ENCODE data around the gene PDZD4.

Gene PDZD4

DNA sequence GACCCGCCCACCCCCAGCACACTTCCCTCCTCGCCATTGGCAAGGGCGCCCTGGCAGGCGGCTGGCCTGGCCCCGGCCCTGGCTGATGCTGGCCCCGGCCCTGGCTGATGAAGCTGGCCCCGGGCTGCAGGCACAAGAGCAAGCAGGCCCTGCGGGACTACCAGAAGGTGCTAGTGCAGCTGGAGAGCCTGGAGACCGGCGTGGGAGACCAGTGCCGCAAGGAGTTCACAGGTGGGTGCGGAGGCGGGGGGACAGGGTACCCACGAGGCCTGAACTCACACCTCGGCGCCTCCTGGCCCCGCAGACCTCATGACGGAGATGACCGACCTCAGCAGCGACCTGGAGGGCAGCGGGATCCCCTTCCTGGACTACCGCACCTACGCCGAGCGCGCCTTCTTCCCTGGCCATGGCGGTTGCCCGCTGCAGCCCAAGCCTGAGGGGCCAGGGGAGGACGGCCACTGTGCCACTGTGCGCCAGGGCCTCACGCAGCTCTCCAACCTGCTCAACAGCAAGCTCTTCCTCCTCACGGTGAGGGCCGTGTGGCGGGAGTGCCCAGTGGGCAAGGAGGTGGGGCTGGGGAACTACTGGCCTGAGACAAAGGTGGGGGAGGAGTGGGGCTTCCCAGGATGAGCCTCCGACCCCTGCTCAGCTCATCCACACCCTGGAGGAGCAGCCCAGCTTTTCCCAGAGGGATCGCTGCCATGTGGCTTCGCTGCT, 55.6 kb downstream of the PDZD4 start:
- no peaks in the 10 kb centered on the region for H3K4me1 ChIP-seq (ENCODE audit: control insufficient read depth, insufficient read depth, low read length)
- H3K9ac ChIP-seq (ENCODE audit: low read length) = no peak overlapping the region
- no peak overlapping the region for H3K4me3 ChIP-seq (ENCODE audit: low read length)
- no peaks in the 10 kb centered on the region for H3K9me3 ChIP-seq (ENCODE audit: control insufficient read depth, low read length)
- H3K36me3 ChIP-seq (ENCODE audit: control insufficient read depth, insufficient read depth, low read length) = no peaks in the 10 kb centered on the region
- H3K27me3 ChIP-seq (ENCODE audit: control insufficient read depth, insufficient read depth, low read length) = no peaks in the 10 kb centered on the region

DNA sequence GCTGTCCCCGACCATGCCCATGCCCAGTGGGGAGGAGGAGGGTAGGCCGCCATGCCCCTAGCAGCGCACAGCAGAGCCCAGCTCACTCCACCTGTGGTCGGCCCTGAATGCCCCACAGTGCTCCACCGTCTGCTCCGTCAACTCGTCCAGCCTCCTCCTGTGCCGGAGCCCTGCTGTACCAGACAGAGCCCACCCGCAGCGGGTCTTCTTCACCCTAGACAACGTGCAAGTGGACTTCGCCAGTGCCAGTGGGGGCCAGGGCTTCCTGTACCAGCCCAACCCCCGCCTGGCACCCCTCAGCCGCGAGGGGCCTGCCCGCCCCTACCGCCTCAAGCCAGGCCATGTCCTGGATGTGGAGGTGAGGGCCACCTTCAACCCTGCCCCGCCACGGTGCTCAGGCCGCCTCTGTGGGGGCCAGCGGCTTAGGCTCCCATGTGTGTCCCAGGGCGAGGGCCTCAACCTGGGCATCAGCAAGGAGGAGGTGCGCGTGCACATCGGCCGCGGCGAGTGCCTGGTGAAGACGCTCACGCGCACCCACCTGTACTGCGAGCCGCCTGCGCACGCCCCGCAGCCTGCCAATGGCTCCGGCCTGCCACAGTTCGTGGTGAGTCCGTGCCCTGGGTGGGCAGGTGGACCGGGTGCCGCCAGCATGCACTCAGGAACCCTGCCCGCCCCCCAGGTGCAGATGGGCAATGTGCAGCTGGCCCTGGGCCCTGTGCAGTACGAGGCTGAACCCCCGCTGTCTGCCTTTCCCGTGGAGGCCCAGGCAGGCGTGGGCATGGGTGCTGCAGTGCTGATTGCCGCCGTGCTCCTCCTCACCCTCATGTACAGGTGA, 56.4 kb downstream of the PDZD4 start:
- Histone ChIP-seq H3K9ac (ENCODE audit: low read length) (no peak overlapping the region), H3K27me3 (ENCODE audit: control insufficient read depth, insufficient read depth, low read length) (no peaks in the 10 kb centered on the region), H3K9me3 (ENCODE audit: control insufficient read depth, low read length) (no peaks in the 10 kb centered on the region), H3K4me1 (ENCODE audit: control insufficient read depth, insufficient read depth, low read length) (no peaks in the 10 kb centered on the region), H3K36me3 (ENCODE audit: control insufficient read depth, insufficient read depth, low read length) (no peaks in the 10 kb centered on the region), H3K4me3 (ENCODE audit: low read length) (no peak overlapping the region)

DNA sequence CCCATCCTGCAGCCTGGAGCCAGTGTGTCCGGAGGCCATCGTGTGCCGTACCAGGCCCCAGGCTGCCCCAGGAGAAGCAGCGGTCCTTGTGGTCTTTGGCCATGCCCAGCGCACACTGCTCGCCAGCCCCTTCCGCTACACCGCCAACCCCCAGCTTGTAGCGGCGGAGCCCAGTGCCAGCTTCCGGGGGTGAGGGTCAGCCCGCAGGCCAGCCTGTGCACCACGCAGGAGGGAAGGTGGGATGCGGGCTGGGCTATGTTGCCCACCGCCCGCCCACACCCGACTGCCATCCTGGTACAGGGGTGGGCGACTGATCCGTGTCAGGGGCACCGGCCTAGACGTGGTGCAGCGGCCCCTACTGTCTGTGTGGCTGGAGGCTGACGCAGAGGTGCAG, 57.1 kb downstream of the PDZD4 start:
- H3K9me3 ChIP-seq (ENCODE audit: control insufficient read depth, low read length) = no peaks in the 10 kb centered on the region
- H3K36me3 ChIP-seq (ENCODE audit: control insufficient read depth, insufficient read depth, low read length) = no peaks in the 10 kb centered on the region
- no peak overlapping the region for H3K9ac ChIP-seq (ENCODE audit: low read length)
- H3K27me3 ChIP-seq (ENCODE audit: control insufficient read depth, insufficient read depth, low read length) = no peaks in the 10 kb centered on the region
- H3K4me3 ChIP-seq (ENCODE audit: low read length) = no peak overlapping the region
- no peaks in the 10 kb centered on the region for H3K4me1 ChIP-seq (ENCODE audit: control insufficient read depth, insufficient read depth, low read length)

DNA sequence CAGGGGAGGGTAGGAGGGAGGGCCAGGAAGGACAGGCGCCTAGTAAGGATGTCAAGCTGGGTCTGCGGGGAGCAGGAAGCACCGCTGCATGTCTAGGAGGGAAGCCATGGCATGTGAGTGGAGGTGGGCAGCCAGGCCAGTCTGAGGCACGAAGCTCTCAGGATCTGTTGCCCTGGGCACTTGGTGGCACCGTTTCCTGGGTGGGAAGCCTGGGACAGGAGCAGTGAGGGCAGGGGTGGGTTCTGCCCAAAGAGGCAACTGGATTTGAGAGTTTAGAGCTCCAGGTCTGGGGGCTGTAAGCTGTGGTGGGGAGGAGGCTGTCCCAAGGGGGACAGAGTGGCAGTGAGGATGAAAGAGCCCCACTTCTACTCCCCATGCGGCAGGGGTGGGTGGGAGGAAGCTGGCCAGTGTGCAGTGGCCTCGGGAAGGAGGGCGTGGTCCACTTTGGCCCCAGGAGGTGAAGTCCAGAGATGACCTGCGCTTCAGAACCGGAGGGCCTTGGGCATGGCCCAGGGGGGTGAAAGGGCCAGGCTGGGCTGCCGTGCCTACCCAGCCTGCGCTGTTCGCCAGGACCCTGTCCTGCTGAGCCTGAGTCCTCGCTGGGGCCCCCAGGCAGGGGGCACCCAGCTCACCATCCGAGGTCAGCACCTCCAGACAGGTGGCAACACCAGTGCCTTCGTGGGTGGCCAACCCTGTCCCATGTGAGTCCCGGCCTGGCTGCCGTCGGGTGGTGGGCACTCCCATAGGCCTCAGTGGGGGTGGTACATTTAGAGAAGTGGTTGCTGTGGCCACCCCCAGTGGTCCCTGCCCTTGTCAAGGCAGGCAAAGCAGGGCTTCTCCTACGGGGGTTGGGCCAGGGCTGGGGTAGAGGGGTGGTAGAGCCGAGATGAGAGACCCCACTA, 57.8 kb downstream of the PDZD4 start:
- Histone ChIP-seq H3K9ac (ENCODE audit: low read length) (no peak overlapping the region), H3K27me3 (ENCODE audit: control insufficient read depth, insufficient read depth, low read length) (no peaks in the 10 kb centered on the region), H3K4me3 (ENCODE audit: low read length) (no peak overlapping the region), H3K9me3 (ENCODE audit: control insufficient read depth, low read length) (no peaks in the 10 kb centered on the region), H3K36me3 (ENCODE audit: control insufficient read depth, insufficient read depth, low read length) (no peaks in the 10 kb centered on the region), H3K4me1 (ENCODE audit: control insufficient read depth, insufficient read depth, low read length) (no peaks in the 10 kb centered on the region)

DNA sequence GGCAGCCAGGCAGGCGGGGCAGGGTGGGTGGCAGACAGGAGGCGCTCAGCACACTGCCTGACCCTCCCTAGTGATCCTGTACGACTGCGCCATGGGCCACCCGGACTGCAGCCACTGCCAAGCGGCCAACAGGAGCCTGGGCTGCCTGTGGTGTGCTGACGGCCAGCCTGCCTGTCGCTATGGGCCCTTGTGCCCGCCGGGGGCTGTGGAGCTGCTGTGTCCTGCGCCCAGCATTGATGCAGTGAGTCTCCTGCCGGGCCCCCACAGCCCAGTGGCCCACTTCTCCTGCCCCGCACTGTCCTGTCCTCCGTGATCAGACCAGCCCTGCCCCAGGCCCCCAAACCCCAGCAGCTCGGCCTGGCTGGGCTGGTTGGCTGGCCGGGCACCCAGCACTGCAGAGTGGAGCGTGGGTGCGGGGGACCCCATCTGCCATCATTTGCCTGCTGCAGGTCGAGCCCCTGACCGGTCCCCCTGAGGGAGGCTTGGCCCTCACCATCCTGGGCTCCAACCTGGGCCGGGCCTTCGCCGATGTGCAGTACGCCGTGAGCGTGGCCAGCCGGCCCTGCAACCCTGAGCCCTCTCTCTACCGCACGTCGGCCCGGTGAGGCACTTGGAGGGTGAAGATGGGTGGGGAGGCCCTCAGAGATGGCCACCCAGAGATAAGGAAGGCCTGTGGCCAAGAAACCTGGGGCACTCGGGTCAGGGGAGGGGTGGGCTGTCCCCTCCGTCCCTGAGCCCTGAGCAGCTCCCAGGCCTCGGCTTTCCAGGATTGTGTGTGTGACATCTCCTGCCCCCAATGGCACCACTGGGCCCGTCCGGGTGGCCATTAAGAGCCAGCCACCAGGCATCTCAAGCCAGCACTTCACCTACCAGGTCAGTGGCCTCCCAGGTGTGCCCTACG, 58.7 kb downstream of the PDZD4 start:
- Histone ChIP-seq H3K9ac (ENCODE audit: low read length) (no peak overlapping the region), H3K4me1 (ENCODE audit: control insufficient read depth, insufficient read depth, low read length) (peaks cover 4% of the 10 kb centered on the region), H3K9me3 (ENCODE audit: control insufficient read depth, low read length) (no peaks in the 10 kb centered on the region), H3K27me3 (ENCODE audit: control insufficient read depth, insufficient read depth, low read length) (no peaks in the 10 kb centered on the region), H3K36me3 (ENCODE audit: control insufficient read depth, insufficient read depth, low read length) (no peaks in the 10 kb centered on the region), H3K4me3 (ENCODE audit: low read length) (no peak overlapping the region)

DNA sequence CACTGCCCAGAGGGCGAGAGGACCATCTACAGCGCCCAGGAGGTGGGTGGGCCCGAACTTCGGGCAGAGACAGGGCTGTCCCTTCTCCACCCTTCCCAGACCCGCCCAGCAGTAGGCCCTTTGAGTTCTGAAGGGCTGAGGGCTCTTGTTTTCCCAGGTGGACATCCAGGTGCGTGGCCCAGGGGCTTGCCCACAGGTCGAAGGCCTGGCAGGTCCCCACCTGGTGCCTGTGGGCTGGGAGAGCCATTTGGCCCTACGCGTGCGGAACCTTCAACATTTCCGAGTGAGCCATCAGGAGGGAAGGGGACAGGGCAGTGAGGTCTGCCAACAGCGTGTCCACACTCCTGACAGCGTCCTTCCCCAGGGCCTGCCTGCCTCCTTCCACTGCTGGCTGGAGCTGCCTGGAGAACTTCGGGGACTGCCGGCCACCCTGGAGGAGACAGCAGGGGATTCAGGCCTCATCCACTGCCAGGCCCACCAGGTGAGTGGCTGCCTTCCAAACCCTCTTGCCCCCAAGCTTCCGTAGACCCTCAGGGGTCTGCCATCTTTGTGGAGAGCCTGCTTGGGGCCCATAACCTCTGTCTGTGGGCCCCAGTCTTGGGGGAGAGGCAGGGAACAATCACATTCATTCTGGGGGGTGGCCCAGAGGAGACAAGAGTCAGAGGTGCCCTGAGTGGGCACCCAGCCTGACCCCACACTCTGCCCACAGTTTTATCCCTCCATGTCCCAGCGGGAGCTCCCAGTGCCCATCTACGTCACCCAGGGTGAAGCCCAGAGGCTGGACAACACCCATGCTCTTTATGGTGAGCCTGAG, 59.5 kb downstream of the PDZD4 start:
- no peaks in the 10 kb centered on the region for H3K36me3 ChIP-seq (ENCODE audit: control insufficient read depth, insufficient read depth, low read length)
- H3K9ac ChIP-seq (ENCODE audit: low read length) = no peak overlapping the region
- no peaks in the 10 kb centered on the region for H3K9me3 ChIP-seq (ENCODE audit: control insufficient read depth, low read length)
- peaks cover 10% of the 10 kb centered on the region for H3K4me1 ChIP-seq (ENCODE audit: control insufficient read depth, insufficient read depth, low read length)
- no peak overlapping the region for H3K4me3 ChIP-seq (ENCODE audit: low read length)
- H3K27me3 ChIP-seq (ENCODE audit: control insufficient read depth, insufficient read depth, low read length) = no peaks in the 10 kb centered on the region

DNA sequence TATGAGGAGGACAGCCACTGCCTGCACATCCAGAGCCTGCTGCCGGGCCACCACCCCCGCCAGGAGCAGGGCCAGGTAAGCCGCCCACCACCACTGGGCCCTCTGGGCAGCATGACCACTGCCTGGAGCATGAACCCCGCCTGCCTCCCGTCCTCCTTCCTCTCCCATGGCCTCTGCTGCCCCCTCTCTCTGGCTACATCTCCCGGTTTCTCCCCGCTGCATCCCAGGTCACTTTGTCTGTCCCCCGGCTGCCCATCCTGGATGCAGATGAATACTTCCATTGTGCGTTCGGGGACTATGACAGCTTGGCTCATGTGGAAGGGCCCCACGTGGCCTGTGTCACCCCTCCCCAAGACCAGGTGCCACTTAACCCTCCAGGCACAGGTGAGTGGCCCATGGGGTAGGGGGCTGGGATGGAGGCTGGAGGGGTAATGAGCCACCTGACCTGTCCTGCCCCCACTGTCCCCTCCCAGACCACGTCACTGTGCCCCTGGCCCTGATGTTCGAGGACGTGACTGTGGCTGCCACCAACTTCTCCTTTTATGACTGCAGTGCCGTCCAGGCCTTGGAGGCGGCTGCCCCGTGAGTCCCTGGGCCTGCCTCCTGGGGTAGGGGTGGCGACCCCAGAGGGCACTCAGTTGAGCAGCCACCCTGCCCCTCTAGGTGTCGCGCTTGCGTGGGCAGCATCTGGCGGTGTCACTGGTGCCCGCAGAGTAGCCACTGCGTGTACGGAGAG, 60.3 kb downstream of the PDZD4 start:
- no peak overlapping the region for H3K9ac ChIP-seq (ENCODE audit: low read length)
- no peaks in the 10 kb centered on the region for H3K27me3 ChIP-seq (ENCODE audit: control insufficient read depth, insufficient read depth, low read length)
- no peak overlapping the region for H3K4me3 ChIP-seq (ENCODE audit: low read length)
- H3K9me3 ChIP-seq (ENCODE audit: control insufficient read depth, low read length) = no peaks in the 10 kb centered on the region
- peaks cover 10% of the 10 kb centered on the region for H3K4me1 ChIP-seq (ENCODE audit: control insufficient read depth, insufficient read depth, low read length)
- H3K36me3 ChIP-seq (ENCODE audit: control insufficient read depth, insufficient read depth, low read length) = no peaks in the 10 kb centered on the region

DNA sequence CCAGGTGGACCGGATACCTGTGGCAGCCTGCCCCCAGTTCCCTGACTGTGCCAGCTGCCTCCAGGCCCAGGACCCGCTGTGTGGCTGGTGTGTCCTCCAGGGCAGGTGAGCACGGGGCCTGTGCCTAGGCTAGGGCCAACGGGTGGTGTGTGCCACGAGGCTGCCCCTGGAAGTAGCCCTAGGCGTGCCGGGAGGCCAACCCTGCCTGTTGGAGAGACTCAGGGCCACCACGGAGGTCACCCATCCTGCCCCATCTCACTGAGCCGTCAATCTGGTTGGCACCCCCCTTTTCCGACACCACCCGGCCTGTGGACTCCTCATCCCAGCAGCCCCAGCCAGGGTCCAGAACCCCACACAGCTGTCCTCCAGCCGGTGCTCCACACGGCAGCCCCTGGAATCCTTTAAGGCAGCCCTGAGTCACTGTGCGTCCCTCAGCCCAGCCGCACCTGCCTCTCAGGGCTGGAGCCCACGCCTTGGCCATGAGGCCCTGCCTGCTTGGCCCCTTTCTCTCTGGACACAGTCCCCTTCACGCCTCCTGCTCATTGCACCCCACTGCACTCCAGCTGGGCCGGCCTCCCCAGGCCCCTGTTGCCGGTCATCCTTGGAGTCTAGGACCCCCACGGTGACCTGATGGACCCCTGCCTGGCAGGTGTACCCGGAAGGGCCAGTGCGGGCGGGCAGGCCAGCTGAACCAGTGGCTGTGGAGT, 61.0 kb downstream of the PDZD4 start:
- Histone ChIP-seq H3K4me3 (ENCODE audit: low read length) (no peak overlapping the region), H3K9me3 (ENCODE audit: control insufficient read depth, low read length) (no peaks in the 10 kb centered on the region), H3K36me3 (ENCODE audit: control insufficient read depth, insufficient read depth, low read length) (no peaks in the 10 kb centered on the region), H3K27me3 (ENCODE audit: control insufficient read depth, insufficient read depth, low read length) (no peaks in the 10 kb centered on the region), H3K4me1 (ENCODE audit: control insufficient read depth, insufficient read depth, low read length) (peaks cover 10% of the 10 kb centered on the region), H3K9ac (ENCODE audit: low read length) (no peak overlapping the region)

DNA sequence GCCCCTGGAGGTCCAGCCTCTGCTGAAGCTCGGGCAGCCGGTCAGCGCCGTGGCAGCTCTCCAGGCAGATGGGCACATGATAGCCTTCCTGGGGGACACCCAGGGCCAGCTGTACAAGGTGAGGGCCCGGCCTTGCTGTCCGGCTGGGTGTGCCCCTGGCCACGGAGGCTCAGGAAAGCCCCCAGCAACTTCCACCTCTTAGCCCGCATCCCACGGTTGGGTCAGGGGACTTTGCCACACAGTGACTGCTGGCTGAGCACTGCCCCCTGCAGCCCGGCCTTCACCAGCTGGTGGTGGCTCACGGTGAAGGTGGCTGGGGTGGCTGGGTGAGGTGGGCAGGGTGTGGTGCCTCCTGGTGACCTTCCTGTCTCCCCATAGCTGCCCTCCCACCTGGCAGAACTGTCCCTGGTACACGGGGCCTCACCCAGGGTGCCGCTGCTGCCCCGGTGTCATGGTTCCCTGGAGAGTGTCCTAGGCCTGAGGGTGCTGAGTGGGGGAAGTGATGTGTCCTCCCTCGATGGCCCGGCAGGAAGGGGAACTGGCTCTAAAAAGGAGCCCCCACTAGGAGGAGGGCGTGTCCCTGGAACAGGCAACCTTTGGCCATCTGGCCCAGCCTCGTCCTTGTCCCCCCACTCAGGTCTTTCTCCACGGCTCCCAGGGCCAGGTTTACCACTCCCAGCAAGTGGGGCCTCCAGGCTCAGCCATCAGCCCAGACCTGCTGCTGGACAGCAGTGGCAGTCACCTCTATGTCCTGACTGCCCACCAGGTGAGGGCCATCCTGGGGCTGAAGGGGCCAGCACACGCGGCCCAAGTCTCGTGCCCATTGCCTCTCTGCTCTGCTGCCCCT, 61.8 kb downstream of the PDZD4 start:
- no peaks in the 10 kb centered on the region for H3K9me3 ChIP-seq (ENCODE audit: control insufficient read depth, low read length)
- H3K4me3 ChIP-seq (ENCODE audit: low read length) = no peak overlapping the region
- peaks cover 10% of the 10 kb centered on the region for H3K4me1 ChIP-seq (ENCODE audit: control insufficient read depth, insufficient read depth, low read length)
- H3K9ac ChIP-seq (ENCODE audit: low read length) = no peak overlapping the region
- no peaks in the 10 kb centered on the region for H3K36me3 ChIP-seq (ENCODE audit: control insufficient read depth, insufficient read depth, low read length)
- H3K27me3 ChIP-seq (ENCODE audit: control insufficient read depth, insufficient read depth, low read length) = no peaks in the 10 kb centered on the region

All from mucosa of stomach (tissue), 1 donor.